ENCODE data around the gene CXorf58. TPM values are rescaled to one million over a fixed set of nuclear protein-coding genes. Genes with fewer than 3 reads are reported as not detected.

The CXorf58 gene
- total and polyA plus RNA-seq, 2 of the 13 experiments (the other 11 are each of a cell fraction or from before 2014, with no cell fraction given): not detected

DNA sequence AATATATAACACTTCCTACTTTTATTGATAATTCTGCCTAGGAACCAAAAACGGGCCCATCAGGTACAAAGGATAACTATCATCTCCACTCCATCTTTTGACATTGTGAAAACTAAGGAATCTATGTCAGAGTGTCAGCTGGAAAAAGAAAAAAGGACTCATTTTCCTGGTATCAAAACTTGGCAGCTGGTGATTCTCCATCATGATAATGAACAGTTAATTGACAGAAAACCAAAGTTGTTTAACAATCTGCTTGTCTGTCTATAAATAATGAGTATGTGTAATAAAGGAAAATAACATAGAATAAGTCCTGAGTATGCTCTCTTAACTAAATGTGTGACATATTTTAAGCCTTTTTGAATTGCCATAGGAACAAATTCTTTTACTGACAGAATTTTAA is 31.4 kb downstream of the CXorf58 start (continued):
- TF ChIP-seq, protein P1, sequence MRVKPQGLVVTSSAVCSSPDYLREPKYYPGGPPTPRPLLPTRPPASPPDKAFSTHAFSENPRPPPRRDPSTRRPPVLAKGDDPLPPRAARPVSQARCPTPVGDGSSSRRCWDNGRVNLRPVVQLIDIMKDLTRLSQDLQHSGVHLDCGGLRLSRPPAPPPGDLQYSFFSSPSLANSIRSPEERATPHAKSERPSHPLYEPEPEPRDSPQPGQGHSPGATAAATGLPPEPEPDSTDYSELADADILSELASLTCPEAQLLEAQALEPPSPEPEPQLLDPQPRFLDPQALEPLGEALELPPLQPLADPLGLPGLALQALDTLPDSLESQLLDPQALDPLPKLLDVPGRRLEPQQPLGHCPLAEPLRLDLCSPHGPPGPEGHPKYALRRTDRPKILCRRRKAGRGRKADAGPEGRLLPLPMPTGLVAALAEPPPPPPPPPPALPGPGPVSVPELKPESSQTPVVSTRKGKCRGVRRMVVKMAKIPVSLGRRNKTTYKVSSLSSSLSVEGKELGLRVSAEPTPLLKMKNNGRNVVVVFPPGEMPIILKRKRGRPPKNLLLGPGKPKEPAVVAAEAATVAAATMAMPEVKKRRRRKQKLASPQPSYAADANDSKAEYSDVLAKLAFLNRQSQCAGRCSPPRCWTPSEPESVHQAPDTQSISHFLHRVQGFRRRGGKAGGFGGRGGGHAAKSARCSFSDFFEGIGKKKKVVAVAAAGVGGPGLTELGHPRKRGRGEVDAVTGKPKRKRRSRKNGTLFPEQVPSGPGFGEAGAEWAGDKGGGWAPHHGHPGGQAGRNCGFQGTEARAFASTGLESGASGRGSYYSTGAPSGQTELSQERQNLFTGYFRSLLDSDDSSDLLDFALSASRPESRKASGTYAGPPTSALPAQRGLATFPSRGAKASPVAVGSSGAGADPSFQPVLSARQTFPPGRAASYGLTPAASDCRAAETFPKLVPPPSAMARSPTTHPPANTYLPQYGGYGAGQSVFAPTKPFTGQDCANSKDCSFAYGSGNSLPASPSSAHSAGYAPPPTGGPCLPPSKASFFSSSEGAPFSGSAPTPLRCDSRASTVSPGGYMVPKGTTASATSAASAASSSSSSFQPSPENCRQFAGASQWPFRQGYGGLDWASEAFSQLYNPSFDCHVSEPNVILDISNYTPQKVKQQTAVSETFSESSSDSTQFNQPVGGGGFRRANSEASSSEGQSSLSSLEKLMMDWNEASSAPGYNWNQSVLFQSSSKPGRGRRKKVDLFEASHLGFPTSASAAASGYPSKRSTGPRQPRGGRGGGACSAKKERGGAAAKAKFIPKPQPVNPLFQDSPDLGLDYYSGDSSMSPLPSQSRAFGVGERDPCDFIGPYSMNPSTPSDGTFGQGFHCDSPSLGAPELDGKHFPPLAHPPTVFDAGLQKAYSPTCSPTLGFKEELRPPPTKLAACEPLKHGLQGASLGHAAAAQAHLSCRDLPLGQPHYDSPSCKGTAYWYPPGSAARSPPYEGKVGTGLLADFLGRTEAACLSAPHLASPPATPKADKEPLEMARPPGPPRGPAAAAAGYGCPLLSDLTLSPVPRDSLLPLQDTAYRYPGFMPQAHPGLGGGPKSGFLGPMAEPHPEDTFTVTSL (CRISPR knock-in tag; IDR thresholded peaks at IDR 0.05; ENCODE audit: borderline replicate concordance): no peak
- TF ChIP-seq NFE2L2 (IDR thresholded peaks at IDR 0.05; ENCODE audit: low read length) (no peak), ZNF30 (CRISPR knock-in tag; IDR thresholded peaks at IDR 0.05) (no peak)

DNA sequence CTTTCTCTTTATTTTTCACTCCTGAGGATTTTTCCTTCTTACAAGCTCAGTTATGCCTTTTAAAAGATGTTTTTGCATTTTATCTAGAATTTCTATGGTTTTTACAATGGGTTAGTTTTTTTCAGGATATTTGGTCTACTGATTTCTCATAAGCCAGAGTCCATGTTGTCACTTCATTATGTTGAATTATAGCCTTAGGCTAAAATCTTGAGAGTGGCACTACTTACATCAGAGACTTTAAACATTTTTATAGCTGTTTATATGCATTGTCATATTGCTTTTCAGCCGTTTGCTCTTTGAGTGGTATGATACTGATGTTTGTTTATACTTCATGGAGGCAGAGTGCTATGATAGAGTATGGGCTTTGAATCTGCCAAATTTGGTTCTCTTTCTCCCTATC is 36.4 kb downstream of the CXorf58 start:
- in situ Hi-C loops (cut with HindIII; ENCODE audit: extremely low pct_ligation_motif_present, low pct_unique_long_range_greater_than_20kb): no loop called here
- H3K4me2 ChIP-seq (ENCODE audit: low read depth, low read length): no peak overlapping the region

More for the DNA sequence above, 36.4 kb downstream of the CXorf58 start:
- H4K20me1 ChIP-seq (ENCODE audit: insufficient read depth, low read length): no peaks in the 10 kb centered on the region
- DNase-seq (ENCODE audit: low spot score): no peak
- no peak for ATAC-seq
- ChIA-PET POLR2A (no interaction called here), CTCF (ENCODE audit: low intra/inter-chr PET ratio, low total read pairs) (no interaction called here)
- no peak for FAIRE-seq
- H3K79me2 ChIP-seq (ENCODE audit: insufficient read depth, low read length): no peaks in the 10 kb centered on the region
- BruUV-seq (replicated peaks): no TSS peak
- no peaks in the 10 kb centered on the region for H3K27me3 ChIP-seq (ENCODE audit: control insufficient read depth in 1 of 2, insufficient read depth in 2 of 2, low read length in 2 of 2)
- H3K9ac ChIP-seq (ENCODE audit: insufficient read depth, low read depth, low read length): no peak overlapping the region
- no peak overlapping the region for H2AFZ ChIP-seq (ENCODE audit: low read length)
- no peak overlapping the region for H3K27ac ChIP-seq (ENCODE audit: extremely low read length, insufficient read depth, low read length)
- H3K4me1 ChIP-seq (ENCODE audit: insufficient read depth, low read length): no peaks in the 10 kb centered on the region
- no peaks in the 10 kb centered on the region for H3K9me3 ChIP-seq (ENCODE audit: low read length)
- TF ChIP-seq ZNF496 (CRISPR knock-in tag; IDR thresholded peaks at IDR 0.05; ENCODE audit: insufficient replicate concordance): no peak
- intact Hi-C loops (cut with micrococcal nuclease; ENCODE audit: unreplicated experiment): no loop called here
- 0% methylated on average over 1 of the region's 1 CpG for WGBS (ENCODE audit: low lambda C conversion rate)
- H3K4me3 ChIP-seq (replicated peaks in 1 of 3; ENCODE audit: insufficient read depth in 1 of 3, low read depth in 2 of 3, low read length in 3 of 3): no peak overlapping the region
- H3K36me3 ChIP-seq (replicated peaks in 1 of 2; ENCODE audit: control insufficient read depth in 1 of 2, insufficient read depth in 2 of 2, low read length in 2 of 2): no peaks in the 10 kb centered on the region
